ENCODE measurements around the gene DMD.

DMD gene

DNA sequence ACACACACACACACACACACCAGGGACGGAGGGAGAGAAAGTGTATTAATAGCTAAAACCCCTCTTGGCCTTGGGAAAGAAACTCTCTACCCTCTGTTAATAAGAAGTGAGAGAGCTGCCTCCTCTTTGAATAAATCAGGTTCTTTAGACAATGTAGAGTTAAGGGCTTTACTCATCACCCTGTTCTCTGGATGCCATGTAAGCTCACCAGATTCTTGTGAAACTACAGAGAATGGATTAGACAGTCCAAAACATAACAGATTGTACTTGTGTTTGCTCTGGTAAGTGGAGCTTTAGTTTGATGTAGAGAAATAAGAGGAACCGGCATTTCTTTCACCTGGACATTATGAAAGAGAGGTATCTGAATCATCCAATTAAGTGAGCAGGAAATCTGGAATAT, 263.2 kb downstream of the DMD start:
- no peak for DNase-seq
- Mint-ChIP-seq H3K9me3 (no peaks in the 10 kb centered on the region), H3K27ac (no peak overlapping the region), H3K27me3 (no peaks in the 10 kb centered on the region), H3K4me3 (no peak overlapping the region), H3K4me1 (ENCODE audit: low read depth in 2 of 2) (no peaks in the 10 kb centered on the region), H3K36me3 (ENCODE audit: insufficient read depth) (no peaks in the 10 kb centered on the region)
- no peak for ATAC-seq (replicated peaks)

- Mint-ChIP-seq H3K36me3 (ENCODE audit: insufficient read depth) (no peaks in the 10 kb centered on the region), H3K4me1 (ENCODE audit: low read depth in 2 of 2) (no peaks in the 10 kb centered on the region), H3K9me3 (peaks cover 0 to 1% of the 10 kb centered on the region in 2 donors), H3K27ac (no peak overlapping the region), H3K4me3 (no peak overlapping the region), H3K27me3 (no peaks in the 10 kb centered on the region)
- DNase-seq = no peak
- no peak for ATAC-seq (replicated peaks)
Measured at GRCh38 chrX:32937043-32937442, 274.3 kb downstream of the DMD start.

DNA sequence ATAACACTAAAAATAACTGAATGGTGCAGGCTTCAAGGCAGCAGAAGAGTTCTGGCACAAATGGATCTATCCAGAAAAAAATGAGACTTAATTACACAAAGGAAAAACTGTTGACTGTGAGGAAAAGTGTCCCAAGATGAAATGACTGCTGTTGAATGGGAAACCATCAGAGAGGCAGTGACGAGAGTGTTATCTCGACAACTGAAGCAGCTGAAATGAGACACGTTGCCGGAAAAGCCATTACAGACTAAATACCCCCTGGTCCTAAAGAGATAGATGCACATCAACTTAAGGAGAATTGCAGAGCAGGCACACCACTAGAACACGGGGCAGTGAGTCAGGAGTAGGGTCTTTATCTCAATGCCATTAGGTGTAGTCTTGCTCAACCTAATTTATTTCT, 277.8 kb downstream of the DMD start:
- Mint-ChIP-seq H3K4me3 (no peak overlapping the region), H3K9me3 (peaks cover 0 to 3% of the 10 kb centered on the region in 2 donors), H3K4me1 (ENCODE audit: low read depth in 2 of 2) (no peaks in the 10 kb centered on the region), H3K27me3 (no peaks in the 10 kb centered on the region), H3K36me3 (ENCODE audit: insufficient read depth) (no peaks in the 10 kb centered on the region), H3K27ac (no peak overlapping the region)
- ATAC-seq (replicated peaks) = no peak
- DNase-seq = no peak

DNA sequence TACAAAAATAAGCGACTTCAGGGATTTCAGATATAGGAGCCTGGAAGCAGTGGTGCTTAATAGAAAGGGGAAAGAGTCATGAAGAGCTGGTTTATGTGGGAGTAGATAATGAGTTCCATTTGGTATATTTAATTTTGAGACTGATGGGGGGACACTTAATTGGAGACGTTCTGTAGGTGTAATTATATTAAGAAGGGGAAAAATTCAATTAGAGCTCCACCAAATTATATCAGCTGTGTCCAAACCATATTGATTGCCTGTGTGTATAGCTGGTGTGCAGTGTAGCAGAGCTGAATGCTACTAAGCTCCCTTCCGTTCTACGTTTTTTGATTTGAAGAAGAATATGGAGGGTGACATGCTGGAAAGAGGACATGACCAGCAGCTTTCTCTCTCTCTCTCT, 282.3 kb downstream of the DMD start:
- Mint-ChIP-seq H3K36me3 (ENCODE audit: insufficient read depth) (no peaks in the 10 kb centered on the region), H3K27me3 (no peaks in the 10 kb centered on the region), H3K27ac (no peak overlapping the region), H3K4me1 (ENCODE audit: low read depth in 2 of 2) (no peaks in the 10 kb centered on the region), H3K9me3 (peaks cover 0 to 2% of the 10 kb centered on the region in 2 donors), H3K4me3 (no peak overlapping the region)
- no peak for ATAC-seq (replicated peaks)
- DNase-seq = no peak

DNA sequence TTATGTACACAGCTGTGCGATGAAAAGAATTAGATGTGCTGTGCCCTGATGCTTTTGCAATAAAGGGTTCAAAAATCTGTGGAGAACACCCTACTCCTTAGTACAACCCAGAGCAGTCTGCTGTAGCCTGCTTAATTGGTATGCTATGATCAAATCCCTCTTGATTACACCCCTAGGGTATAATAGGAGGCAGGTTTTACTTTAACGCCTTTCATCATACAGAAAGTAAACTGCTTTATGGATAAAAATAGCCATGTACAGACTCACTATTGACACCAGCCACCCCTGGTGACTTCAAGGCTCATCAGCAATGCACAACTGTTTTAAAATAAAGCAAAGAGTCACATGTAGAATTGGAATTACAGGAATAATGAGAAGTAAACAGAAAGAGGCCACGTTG, 315.3 kb downstream of the DMD start:
- DNase-seq (no peak), ATAC-seq (replicated peaks) (no peak)
- Mint-ChIP-seq H3K4me1 (ENCODE audit: low read depth in 2 of 2) (no peaks in the 10 kb centered on the region), H3K4me3 (no peak overlapping the region), H3K36me3 (ENCODE audit: insufficient read depth) (no peaks in the 10 kb centered on the region), H3K27me3 (no peaks in the 10 kb centered on the region), H3K27ac (no peak overlapping the region), H3K9me3 (peaks cover 0 to 1% of the 10 kb centered on the region in 2 donors)

DNA sequence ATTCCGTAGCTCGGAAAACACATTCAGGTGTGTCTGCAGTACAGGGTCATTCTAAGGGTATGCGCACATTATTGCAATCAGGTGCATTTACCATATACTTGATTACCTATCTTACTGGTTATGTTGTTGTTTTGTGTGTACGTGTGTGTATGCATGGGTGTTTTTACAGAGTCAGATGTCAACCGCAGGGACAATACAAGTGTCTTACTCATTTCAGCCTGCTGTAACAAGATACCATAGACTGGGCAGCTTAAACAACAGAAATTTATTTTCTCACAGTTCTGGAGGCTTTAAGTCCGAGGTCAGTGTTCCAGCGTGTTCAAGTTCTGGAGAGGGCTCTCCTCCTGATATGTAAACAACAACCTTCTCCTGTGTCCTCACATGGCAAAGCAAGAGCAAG, 316.7 kb downstream of the DMD start:
- DNase-seq (no peak), ATAC-seq (replicated peaks) (no peak)
- Mint-ChIP-seq H3K9me3 (peaks cover 0 to 1% of the 10 kb centered on the region in 2 donors), H3K27me3 (no peaks in the 10 kb centered on the region), H3K36me3 (ENCODE audit: insufficient read depth) (no peaks in the 10 kb centered on the region), H3K4me3 (no peak overlapping the region), H3K27ac (no peak overlapping the region), H3K4me1 (ENCODE audit: low read depth in 2 of 2) (no peaks in the 10 kb centered on the region)

DNA sequence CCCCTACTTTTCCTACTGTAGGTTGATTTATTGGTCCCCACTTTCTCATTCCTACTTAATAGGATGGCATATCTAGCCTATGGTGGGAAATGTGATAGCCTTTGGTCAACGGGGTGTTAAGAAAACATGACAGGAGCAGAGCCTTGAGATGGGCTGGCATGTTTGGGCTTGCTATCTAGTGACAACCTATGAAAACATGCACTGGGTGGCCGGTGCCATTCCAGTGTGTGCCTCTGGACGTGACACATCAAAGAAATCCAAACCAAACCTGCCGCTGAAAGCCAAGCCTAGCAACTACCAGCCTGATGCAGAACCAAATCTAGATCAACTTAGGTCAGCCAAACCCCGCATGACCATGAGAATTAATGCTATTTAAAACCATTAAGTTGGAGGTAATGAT, 317.6 kb downstream of the DMD start:
- H3K27me3 Mint-ChIP-seq = no peaks in the 10 kb centered on the region
- no peak for ATAC-seq (replicated peaks)
- H3K27ac Mint-ChIP-seq = no peak overlapping the region
- no peak for DNase-seq
- H3K4me1 Mint-ChIP-seq (ENCODE audit: low read depth in 2 of 2) = no peaks in the 10 kb centered on the region
- H3K4me3 Mint-ChIP-seq = no peak overlapping the region
- peaks cover 0 to 1% of the 10 kb centered on the region in 2 donors for H3K9me3 Mint-ChIP-seq
- H3K36me3 Mint-ChIP-seq (ENCODE audit: insufficient read depth) = no peaks in the 10 kb centered on the region

DNA sequence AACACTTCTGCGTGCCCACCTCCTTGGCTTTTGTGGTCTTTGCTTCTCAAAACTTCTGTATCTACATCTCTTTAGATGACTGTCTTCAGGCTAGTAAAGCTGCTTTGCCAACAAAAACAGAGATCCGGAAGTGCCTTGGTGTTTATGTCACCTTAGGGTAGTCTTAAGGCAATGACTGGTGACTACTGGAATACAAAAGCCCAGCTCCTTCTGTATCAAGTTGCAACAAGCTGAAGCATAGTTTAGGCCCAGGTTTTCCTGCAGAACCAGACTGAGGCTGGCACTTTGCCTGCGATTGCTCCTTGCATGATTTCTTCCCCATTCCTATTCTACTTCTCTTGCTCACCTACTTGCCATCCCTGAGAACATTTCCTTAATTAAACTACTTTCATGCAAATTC, 333.8 kb downstream of the DMD start:
- Mint-ChIP-seq H3K9me3 (peaks cover 5 to 11% of the 10 kb centered on the region in 2 donors), H3K4me3 (no peak overlapping the region), H3K27ac (no peak overlapping the region), H3K27me3 (no peaks in the 10 kb centered on the region), H3K4me1 (ENCODE audit: low read depth in 2 of 2) (no peaks in the 10 kb centered on the region), H3K36me3 (ENCODE audit: insufficient read depth) (peaks cover 2% of the 10 kb centered on the region)
- no peak for DNase-seq
- ATAC-seq (replicated peaks) = no peak

GRCh38 chrX:32874839-32875238, 336.5 kb downstream of the DMD start:
- Mint-ChIP-seq H3K9me3 (peaks cover 4 to 7% of the 10 kb centered on the region in 2 donors), H3K4me3 (no peak overlapping the region)
- no peak for ATAC-seq (replicated peaks)

GRCh38 chrX:32873786-32874185, 337.6 kb downstream of the DMD start:
- Mint-ChIP-seq H3K9me3 (peaks cover 0 to 5% of the 10 kb centered on the region in 2 donors), H3K36me3 (ENCODE audit: insufficient read depth) (peaks cover 2% of the 10 kb centered on the region), H3K4me3 (no peak overlapping the region), H3K4me1 (ENCODE audit: low read depth in 2 of 2) (no peaks in the 10 kb centered on the region), H3K27ac (no peak overlapping the region), H3K27me3 (no peaks in the 10 kb centered on the region)
- no peak for ATAC-seq (replicated peaks)
- DNase-seq = no peak

More at GRCh38 chrX:32874839-32875238, 336.5 kb downstream of the DMD start:
- H3K36me3 Mint-ChIP-seq (ENCODE audit: insufficient read depth) = peaks cover 2% of the 10 kb centered on the region
- H3K27me3 Mint-ChIP-seq = no peaks in the 10 kb centered on the region
- no peaks in the 10 kb centered on the region for H3K4me1 Mint-ChIP-seq (ENCODE audit: low read depth in 2 of 2)
- no peak overlapping the region for H3K27ac Mint-ChIP-seq
- no peak for DNase-seq

- Mint-ChIP-seq H3K36me3 (ENCODE audit: insufficient read depth) (no peaks in the 10 kb centered on the region), H3K27me3 (no peaks in the 10 kb centered on the region), H3K27ac (no peak overlapping the region), H3K4me3 (no peak overlapping the region), H3K4me1 (ENCODE audit: low read depth in 2 of 2) (no peaks in the 10 kb centered on the region), H3K9me3 (peaks cover 0 to 5% of the 10 kb centered on the region in 2 donors)
- ATAC-seq (replicated peaks) (no peak), DNase-seq (no peak)
Measured at GRCh38 chrX:32871636-32872035, 339.7 kb downstream of the DMD start.

- H3K4me1 Mint-ChIP-seq (ENCODE audit: low read depth in 2 of 2) = no peaks in the 10 kb centered on the region
- peaks cover 0 to 3% of the 10 kb centered on the region in 2 donors for H3K9me3 Mint-ChIP-seq
- no peak overlapping the region for H3K4me3 Mint-ChIP-seq
- no peaks in the 10 kb centered on the region for H3K36me3 Mint-ChIP-seq (ENCODE audit: insufficient read depth)
- no peaks in the 10 kb centered on the region for H3K27me3 Mint-ChIP-seq
- ATAC-seq (replicated peaks) = no peak
- no peak overlapping the region for H3K27ac Mint-ChIP-seq
- no peak for DNase-seq
Measured at GRCh38 chrX:32868524-32868895, 342.8 kb downstream of the DMD start.

DNA sequence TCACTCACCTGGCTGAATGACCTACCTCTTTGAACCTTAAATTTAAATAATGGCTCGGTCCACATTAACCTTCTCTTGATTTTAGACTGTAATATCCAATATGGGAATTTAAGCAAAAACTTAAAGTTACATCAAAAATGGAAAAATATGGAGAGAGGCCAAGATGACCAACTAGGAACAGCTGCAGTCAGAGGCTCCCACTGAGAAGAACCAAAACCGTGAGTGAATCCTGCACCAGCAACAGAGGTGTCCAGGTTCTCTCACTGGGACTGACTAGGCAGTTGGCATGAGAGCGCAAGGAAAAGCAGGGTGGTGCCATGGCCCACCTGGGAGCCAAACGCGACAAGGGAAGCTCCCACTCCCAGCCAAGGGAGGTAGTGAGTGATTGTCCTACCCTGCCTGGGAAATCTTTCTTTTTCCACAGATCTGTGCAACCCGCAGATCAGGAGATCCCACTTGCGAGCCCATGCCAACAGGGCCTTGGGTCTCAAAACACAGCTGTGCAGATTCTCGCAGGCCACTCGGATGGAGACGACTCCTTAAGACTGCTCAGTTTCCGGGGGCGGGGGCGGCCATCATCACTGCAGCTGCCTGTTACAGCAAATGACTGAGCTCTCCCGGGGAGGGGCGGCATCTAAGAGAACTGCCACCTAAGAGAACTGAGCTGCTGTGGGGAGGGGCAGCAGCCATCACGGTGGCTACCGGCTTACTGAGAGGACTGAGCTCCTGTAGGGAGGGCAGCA, 343.4 kb downstream of the DMD start:
- Mint-ChIP-seq H3K4me3 (no peak overlapping the region), H3K36me3 (ENCODE audit: insufficient read depth) (no peaks in the 10 kb centered on the region), H3K4me1 (ENCODE audit: low read depth in 2 of 2) (no peaks in the 10 kb centered on the region), H3K27me3 (no peaks in the 10 kb centered on the region), H3K27ac (no peak overlapping the region), H3K9me3 (peaks cover 0 to 4% of the 10 kb centered on the region in 2 donors)
- ATAC-seq (replicated peaks) (no peak), DNase-seq (no peak)

GRCh38 chrX:32852203-32852602, 359.1 kb downstream of the DMD start:
- no peaks in the 10 kb centered on the region for H3K36me3 Mint-ChIP-seq (ENCODE audit: insufficient read depth)
- ATAC-seq (replicated peaks) (no peak), DNase-seq (no peak)
- no peaks in the 10 kb centered on the region for H3K27me3 Mint-ChIP-seq
- H3K4me3 Mint-ChIP-seq = no peak overlapping the region
- H3K4me1 Mint-ChIP-seq (ENCODE audit: low read depth in 2 of 2) = no peaks in the 10 kb centered on the region
- H3K27ac Mint-ChIP-seq = no peak overlapping the region
- peaks cover 0 to 5% of the 10 kb centered on the region in 2 donors for H3K9me3 Mint-ChIP-seq
